ENCODE measurements around the gene JARID2.

The JARID2 gene

DNA sequence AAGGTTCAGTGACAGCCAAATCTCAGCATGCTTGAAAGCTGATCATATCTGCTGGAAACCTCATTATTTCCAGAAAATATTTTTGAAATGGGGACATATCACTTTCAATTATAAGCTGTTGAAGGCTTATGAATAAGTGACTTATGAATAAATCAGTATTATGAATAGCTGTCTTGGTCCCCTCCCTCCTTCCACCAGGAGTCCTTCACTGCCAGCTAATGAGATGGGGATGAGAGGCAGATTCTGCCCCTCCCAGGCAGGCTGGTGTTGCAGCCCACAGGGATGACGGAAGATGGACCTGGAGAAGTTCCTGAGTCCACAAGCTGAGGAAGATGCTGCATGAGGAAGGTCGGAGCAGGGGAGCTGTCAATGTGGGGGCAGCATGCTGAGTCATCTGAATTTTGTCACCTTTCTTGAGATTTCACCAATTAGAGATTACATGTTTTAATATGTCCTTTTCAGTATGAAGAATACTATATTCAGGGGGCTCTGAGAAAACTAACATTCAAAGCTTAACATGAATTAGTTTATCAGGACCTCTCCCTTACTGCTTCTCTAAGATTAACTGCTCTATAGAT, 304.8 kb downstream of the JARID2 start:
- H3K4me3 ChIP-seq (ENCODE audit: low read depth, low read length): no peak overlapping the region
- in situ Hi-C loops (cut with HindIII; ENCODE audit: low sequenced_read_pairs): no loop called here
- no peak for DNase-seq (ENCODE audit: low read depth, low spot score)
- TF ChIP-seq, protein P1, sequence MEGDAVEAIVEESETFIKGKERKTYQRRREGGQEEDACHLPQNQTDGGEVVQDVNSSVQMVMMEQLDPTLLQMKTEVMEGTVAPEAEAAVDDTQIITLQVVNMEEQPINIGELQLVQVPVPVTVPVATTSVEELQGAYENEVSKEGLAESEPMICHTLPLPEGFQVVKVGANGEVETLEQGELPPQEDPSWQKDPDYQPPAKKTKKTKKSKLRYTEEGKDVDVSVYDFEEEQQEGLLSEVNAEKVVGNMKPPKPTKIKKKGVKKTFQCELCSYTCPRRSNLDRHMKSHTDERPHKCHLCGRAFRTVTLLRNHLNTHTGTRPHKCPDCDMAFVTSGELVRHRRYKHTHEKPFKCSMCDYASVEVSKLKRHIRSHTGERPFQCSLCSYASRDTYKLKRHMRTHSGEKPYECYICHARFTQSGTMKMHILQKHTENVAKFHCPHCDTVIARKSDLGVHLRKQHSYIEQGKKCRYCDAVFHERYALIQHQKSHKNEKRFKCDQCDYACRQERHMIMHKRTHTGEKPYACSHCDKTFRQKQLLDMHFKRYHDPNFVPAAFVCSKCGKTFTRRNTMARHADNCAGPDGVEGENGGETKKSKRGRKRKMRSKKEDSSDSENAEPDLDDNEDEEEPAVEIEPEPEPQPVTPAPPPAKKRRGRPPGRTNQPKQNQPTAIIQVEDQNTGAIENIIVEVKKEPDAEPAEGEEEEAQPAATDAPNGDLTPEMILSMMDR (IDR thresholded peaks at IDR 0.05; ENCODE audit: low read depth, low read length): no peak

DNA sequence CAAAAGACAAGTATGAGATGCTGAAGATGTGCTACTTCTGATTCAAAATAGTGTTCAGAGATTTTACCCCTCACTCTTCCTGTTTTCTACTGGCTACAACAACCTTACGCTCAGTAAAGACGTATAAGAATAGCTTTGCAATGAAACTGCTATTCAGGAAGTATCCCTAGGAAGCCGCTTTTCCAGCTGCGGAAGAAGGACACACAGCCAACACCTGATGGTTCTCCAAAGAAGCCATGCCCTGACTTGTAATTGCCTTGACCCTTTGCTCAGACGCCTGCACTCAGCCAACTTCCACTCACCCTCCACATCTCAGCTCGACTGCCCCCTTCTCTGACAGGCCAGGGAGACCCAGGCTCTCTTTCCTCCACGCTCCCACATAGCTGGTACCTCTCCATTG, 305.4 kb downstream of the JARID2 start:
- in situ Hi-C loops (cut with HindIII; ENCODE audit: low sequenced_read_pairs): no loop called here
- no peak for DNase-seq (ENCODE audit: low read depth, low spot score)
- no peak overlapping the region for H3K4me3 ChIP-seq (ENCODE audit: low read depth, low read length)
- TF ChIP-seq, protein P1 (IDR thresholded peaks at IDR 0.05; ENCODE audit: low read depth, low read length): no peak

DNA sequence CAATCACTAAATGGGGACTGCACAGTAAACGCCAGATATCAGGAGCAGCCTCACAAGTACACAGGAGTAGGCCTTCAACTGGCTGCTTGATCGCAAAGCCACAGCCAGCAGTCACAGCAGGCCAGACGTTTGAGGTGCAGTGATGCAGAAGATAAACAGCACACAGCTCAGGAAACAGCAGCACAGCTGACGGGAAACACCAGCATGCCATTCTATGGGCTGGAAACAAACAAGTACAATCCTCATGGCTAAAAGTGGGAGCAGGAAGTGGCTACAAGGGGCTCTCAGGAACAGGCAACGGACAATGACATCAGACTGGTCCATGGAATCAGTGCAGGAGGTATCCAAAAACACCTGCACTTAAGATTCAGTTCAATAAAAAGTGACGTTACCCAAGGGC, 305.9 kb downstream of the JARID2 start:
- H3K4me3 ChIP-seq (ENCODE audit: low read depth, low read length): no peak overlapping the region
- peak; percentile 49 for DNase-seq (ENCODE audit: low read depth, low spot score)
- TF ChIP-seq, protein P1 (IDR thresholded peaks at IDR 0.05; ENCODE audit: low read depth, low read length): no peak
- in situ Hi-C loops (cut with HindIII; ENCODE audit: low sequenced_read_pairs): no loop called here

DNA sequence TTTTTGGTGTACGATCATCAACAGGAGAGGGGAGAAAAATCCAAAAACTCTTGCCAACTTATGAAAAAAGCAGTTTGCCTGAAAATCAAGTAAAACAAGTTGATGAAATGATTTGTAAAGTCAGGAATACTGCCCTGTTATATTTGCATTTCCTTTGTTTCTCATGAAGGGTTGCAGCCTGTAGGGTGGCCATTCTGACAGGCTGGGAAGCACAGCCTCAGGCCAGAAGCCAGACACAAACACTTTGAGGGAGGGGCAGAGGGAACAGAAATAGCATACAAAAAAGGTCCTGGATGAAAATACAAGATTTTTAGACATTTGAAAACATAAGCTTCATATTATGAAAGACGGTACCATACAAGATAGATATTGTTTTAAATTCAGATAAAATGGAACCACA, 307.2 kb downstream of the JARID2 start:
- no peak overlapping the region for H3K4me3 ChIP-seq (ENCODE audit: low read depth, low read length)
- TF ChIP-seq, protein P1 (IDR thresholded peaks at IDR 0.05; ENCODE audit: low read depth, low read length): no peak
- in situ Hi-C loops (cut with HindIII; ENCODE audit: low sequenced_read_pairs): no loop called here
- DNase-seq (ENCODE audit: low read depth, low spot score): no peak

DNA sequence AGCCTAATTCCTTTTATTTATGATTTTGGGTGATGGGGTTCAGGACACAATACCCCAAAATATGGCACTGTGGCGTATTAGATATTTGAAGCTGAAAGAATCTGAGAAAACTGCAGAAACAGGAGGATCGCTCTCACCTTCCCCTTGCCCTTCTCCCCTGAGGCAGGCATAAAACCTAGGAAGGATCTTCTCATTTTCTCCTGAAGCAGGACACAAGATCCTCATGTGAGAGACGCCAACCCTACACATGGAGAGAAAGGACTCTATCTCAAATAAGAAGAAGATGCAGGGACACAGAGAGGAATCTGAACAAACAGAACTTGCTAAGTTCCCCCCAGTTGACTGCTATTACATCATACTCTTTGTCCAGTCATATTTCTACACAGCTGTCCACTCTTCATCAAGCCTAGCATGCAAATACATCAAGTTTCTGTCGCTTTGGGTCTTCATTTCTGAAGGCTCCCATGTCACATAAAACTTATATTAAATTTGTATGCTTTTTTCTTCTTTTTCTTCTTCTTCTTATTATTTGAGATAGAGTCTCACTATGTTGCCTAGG, 307.9 kb downstream of the JARID2 start:
- H3K4me3 ChIP-seq (ENCODE audit: low read depth, low read length): no peak overlapping the region
- TF ChIP-seq, protein P1 (IDR thresholded peaks at IDR 0.05; ENCODE audit: low read depth, low read length): no peak
- DNase-seq (ENCODE audit: low read depth, low spot score): no peak
- in situ Hi-C loops (cut with HindIII; ENCODE audit: low sequenced_read_pairs): no loop called here

DNA sequence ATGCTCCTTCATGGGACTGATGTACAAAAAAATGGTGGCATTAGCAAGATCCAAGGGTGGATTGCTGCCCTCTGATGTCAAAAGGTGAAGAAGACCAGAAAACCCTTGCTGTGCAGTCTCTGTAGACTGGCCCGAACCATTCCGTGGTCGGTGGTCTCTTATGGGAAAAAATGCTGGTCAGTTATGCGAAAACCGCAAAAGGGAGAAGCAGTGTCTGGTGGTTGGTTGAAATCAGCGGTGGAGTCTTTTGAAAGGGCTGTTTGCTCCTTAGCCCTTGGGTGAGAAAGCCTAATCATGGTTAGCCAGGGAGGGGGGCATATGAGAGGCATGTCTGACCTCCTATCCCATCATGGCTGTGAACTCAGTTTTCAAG, 308.8 kb downstream of the JARID2 start:
- no peak for DNase-seq (ENCODE audit: low read depth, low spot score)
- TF ChIP-seq, protein P1 (IDR thresholded peaks at IDR 0.05; ENCODE audit: low read depth, low read length): no peak
- H3K4me3 ChIP-seq (ENCODE audit: low read depth, low read length): no peak overlapping the region
- in situ Hi-C loops (cut with HindIII; ENCODE audit: low sequenced_read_pairs): no loop called here
